Hepatocyte (in vitro differentiated cells): Measurements from ENCODE around the gene TLCD3B. TPM values are rescaled to one million over a fixed set of nuclear protein-coding genes. Genes with fewer than 3 reads are reported as not detected.

Experiments used
- DNase-seq: peaks from one replicate; pipeline ENCODE4 v3.0.0-alpha.2; 2016; ENCODE audit warnings: low spot score
- H2AFZ ChIP-seq: fragments of 200-600 bp; sonication (generic); 2 replicates; pipeline ENCODE4 v1.6.0; 2016; ENCODE audit warnings: antibody characterized with exemption, mild to moderate bottlenecking
- H3K27ac ChIP-seq: fragments of 200-600 bp; sonication (generic); 2 replicates; pipeline ENCODE4 v1.5.1; 2016; ENCODE audit warnings: mild to moderate bottlenecking
- H3K27me3 ChIP-seq: fragments of 200-600 bp; sonication (generic); 2 replicates; pipeline ENCODE4 v1.6.1; 2016
- H3K36me3 ChIP-seq: fragments of 200-600 bp; sonication (generic); replicated peaks from 2 replicates; pipeline ENCODE4 v1.5.1; 2016; ENCODE audit warnings: low read depth; ENCODE audit not compliant: insufficient read depth
- H3K4me1 ChIP-seq: fragments of 200-600 bp; sonication (generic); 2 replicates; pipeline ENCODE4 v1.5.1; 2016; ENCODE audit warnings: mild to moderate bottlenecking, moderate library complexity; ENCODE audit not compliant: insufficient read depth
- H3K4me2 ChIP-seq: fragments of 200-600 bp; sonication (generic); 2 replicates; pipeline ENCODE4 v1.6.0; 2016
- H3K4me3 ChIP-seq: fragments of 200-600 bp; sonication (generic); 2 replicates; pipeline ENCODE4 v1.5.1; 2016; ENCODE audit warnings: mild to moderate bottlenecking
- H3K79me2 ChIP-seq: fragments of 200-600 bp; sonication (generic); 2 replicates; pipeline ENCODE4 v1.6.0; 2017; ENCODE audit warnings: mild to moderate bottlenecking
- H3K9me2 ChIP-seq: fragments of 200-600 bp; sonication (generic); replicated peaks from 2 replicates; pipeline ENCODE4 v1.6.0; 2017; ENCODE audit warnings: mild to moderate bottlenecking; ENCODE audit not compliant: insufficient read depth
- H3K9me3 ChIP-seq: fragments of 200-600 bp; sonication (generic); 2 replicates; pipeline ENCODE4 v1.5.1; 2016; ENCODE audit warnings: low read depth, mild to moderate bottlenecking
- H4K20me1 ChIP-seq: fragments of 200-600 bp; sonication (generic); 2 replicates; pipeline ENCODE4 v1.6.0; 2016; ENCODE audit warnings: mild to moderate bottlenecking; ENCODE audit not compliant: insufficient read depth, poor library complexity, severe bottlenecking
- CTCF ChIP-seq: fragments of 200-600 bp; sonication (generic); IDR thresholded peaks from 2 replicates; pipeline ENCODE4 v1.5.1; 2016; ENCODE audit warnings: antibody characterized with exemption, mild to moderate bottlenecking; ENCODE audit not compliant: poor library complexity
- EZH2 ChIP-seq: fragments of 200-600 bp; sonication (generic); IDR thresholded peaks from 2 replicates; pipeline ENCODE4 v1.6.1; 2016; ENCODE audit warnings: antibody characterized with exemption, mild to moderate bottlenecking, borderline replicate concordance
- EZH2phosphoT487 ChIP-seq: fragments of 200-600 bp; sonication (generic); IDR thresholded peaks from one replicate; pipeline ENCODE4 v1.6.1; 2018; ENCODE audit warnings: antibody characterized with exemption, mild to moderate bottlenecking, low read depth, moderate library complexity; ENCODE audit not compliant: unreplicated experiment, severe bottlenecking
- WGBS: methylation state at CpG from one replicate; pipeline ENCODE4 v1.1.6; 2016; ENCODE audit warnings: low lambda C conversion rate; ENCODE audit errors: missing lambda C conversion rate; 5-methylcytosine and 5-hydroxymethylcytosine counted together
- polyA plus RNA-seq: library from polyadenylated mRNA; unstranded; fragments of >200 nt; fragmentation: Nextera tagmentation; extraction: Ambion mirVana; gene quantifications from 2 replicates; pipeline ENCODE4 v1.2.1, GENCODE V29; 2016
- total RNA-seq: library from RNA; depleted of rRNA; stranded (reverse); fragments of >200 nt; gene quantifications from 2 replicates; pipeline ENCODE4 v1.2.3, GENCODE V29; 2014

Gene TLCD3B
- total and polyA plus RNA-seq, 2 experiments from 2014 or later, result not detected

DNA sequence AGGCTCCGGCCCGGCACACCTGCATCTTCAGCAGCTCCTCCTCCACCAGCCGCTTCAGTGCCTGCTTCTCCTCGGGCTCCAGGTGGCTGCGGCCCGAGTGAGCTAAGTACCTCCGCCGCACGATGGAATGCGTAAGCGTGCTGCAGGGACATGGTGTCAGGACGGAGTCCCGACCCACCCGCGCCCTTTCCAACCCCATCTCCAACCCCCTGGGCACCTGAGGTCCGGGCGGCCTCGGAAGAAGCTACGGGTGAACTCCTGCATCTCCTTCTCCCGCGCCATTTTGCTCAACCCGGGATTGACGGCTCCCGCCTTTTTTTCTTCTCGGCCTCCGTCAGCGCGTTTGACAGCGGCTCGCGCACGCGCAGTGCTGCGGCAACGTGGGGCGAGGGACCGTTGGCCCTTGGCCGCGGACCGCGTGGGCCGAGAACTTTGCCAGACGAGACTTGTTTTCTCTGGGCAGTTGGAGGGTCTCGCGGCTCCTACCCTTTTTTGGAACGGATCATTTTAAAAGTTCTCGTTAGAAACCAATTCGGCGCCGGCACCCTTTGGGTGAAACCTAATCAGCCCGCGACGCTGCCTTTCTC, 35.7 kb downstream of the TLCD3B start, which contains the start of gene HIRIP3:
Gene HIRIP3, minus strand, starts transcription at position 294 of the 587 bp plus-strand sequence. Its CDS starts 12 bp downstream, at position 282.
- Histone ChIP-seq H2AFZ (peak within 1 kb of the TSS; percentile 93), H3K4me3 (peak within 1 kb of the TSS; percentile 64), H3K36me3 (no peaks in the 10 kb centered on the region), H3K27me3 (no peaks in the 10 kb centered on the region), H4K20me1 (no peaks in the 10 kb centered on the region), H3K9me2 (no peaks in the 10 kb centered on the region), H3K4me1 (peaks cover 15% of the 10 kb centered on the region), H3K27ac (peak within 1 kb of the TSS; percentile 94), H3K9me3 (no peaks in the 10 kb centered on the region), H3K79me2 (peaks cover 10% of the 10 kb centered on the region), H3K4me2 (peak within 1 kb of the TSS; percentile 86)
- DNase-seq, result peak; percentile 95
- 1% methylated on average over 49 of the region's 53 CpGs for WGBS
- TF ChIP-seq EZH2, result no peak
- TF ChIP-seq EZH2phosphoT487, result no peak
- TF ChIP-seq CTCF, result no peak

DNA sequence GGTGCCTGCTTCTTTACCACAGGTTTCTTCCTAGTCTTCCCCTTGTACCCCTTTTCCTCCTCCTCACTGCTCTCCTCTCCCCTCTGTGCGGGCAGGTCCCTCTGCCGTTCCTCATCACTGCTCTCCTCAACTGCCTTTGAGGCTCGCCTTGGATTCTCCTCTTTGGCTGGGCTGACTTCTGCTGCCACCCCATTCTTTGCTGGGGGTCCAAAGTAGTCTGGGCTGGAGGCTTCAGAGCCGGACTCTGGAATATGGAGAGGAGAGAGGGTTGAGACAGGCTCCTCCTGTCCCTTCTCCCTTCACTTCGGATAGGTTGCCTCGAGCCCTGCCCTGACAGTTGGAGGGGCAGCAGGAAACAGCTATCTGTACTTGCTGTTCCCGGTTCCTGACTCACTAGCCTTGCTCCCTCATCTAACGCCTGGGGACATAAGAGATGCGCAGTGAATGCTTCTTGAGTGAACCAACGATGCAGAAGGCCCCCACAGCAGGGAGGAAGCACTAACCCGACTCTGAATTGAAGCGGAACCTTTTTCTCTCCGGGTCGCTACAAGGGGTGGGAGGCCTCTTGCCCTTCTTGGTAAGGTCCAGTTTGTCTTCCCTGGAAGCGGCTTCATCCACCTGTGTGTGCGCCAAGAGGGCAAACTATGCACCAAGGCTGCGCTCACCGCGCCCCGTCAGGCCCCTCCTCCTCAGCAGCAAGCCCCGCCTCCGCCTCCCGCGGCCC, 36.3 kb downstream of the TLCD3B start:
- H4K20me1 ChIP-seq, result no peaks in the 10 kb centered on the region
- peak overlapping the region; percentile 94 for H3K27ac ChIP-seq
- TF ChIP-seq CTCF (no peak), EZH2 (no peak), EZH2phosphoT487 (no peak)
- peak overlapping the region; percentile 93 for H2AFZ ChIP-seq
- peak overlapping the region; percentile 56 for H3K4me3 ChIP-seq
- H3K36me3 ChIP-seq, result no peaks in the 10 kb centered on the region
- WGBS, result 24% methylated on average over 23 of the region's 24 CpGs
- H3K4me2 ChIP-seq, result peak overlapping the region; percentile 86
- peaks cover 10% of the 10 kb centered on the region for H3K79me2 ChIP-seq
- H3K9me3 ChIP-seq, result no peaks in the 10 kb centered on the region
- H3K9me2 ChIP-seq, result no peaks in the 10 kb centered on the region
- H3K4me1 ChIP-seq, result peaks cover 15% of the 10 kb centered on the region
- H3K27me3 ChIP-seq, result no peaks in the 10 kb centered on the region
- no peak for DNase-seq

DNA sequence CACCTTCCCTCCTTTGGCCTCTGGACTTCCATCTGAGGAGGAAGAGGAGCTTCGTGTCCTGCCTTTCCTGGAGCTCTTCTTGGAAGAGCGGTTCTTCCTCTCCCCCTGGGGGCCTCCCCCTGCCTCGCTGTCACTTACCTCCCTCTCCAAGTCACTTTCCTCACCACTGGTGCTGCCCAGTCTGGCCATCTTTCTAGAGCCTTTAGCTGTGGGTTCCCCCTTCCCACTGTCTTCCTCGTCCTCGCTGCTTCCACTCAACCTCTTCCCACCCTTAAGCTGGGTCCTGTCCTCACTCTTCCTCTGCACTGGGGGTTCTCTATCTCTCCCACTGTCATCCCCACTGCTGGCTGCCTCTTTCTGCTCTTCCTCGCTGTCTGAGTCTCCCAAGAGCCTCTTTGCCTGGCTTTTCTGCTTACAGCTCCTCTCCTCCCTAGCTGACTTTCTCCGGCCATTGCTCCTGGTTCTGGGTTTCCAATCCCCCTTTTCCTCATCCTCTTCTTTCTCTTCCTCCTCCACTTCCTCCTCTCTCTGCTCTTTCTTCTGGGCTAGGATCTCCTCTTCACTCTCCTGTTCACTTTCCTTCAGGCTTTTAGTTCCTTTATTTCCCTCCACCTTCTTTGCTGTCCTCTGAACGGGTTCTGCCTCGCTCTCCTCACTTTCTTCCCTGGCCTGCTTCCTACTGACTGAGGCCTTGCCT, 37.0 kb downstream of the TLCD3B start:
- Histone ChIP-seq H3K27ac (peak overlapping the region; percentile 94), H3K9me2 (no peaks in the 10 kb centered on the region), H3K79me2 (peaks cover 10% of the 10 kb centered on the region), H3K27me3 (no peaks in the 10 kb centered on the region), H4K20me1 (no peaks in the 10 kb centered on the region), H2AFZ (no peak overlapping the region), H3K4me1 (peaks cover 15% of the 10 kb centered on the region), H3K4me2 (peak overlapping the region; percentile 86), H3K4me3 (no peak overlapping the region), H3K9me3 (no peaks in the 10 kb centered on the region), H3K36me3 (no peaks in the 10 kb centered on the region)
- 94% methylated on average over 9 of the region's 9 CpGs for WGBS
- TF ChIP-seq CTCF (no peak), EZH2phosphoT487 (no peak), EZH2 (no peak)
- DNase-seq, result no peak
